ENCODE results near the gene TTL. TPM values are rescaled to one million over a fixed set of nuclear protein-coding genes. Genes with fewer than 3 reads are reported as not detected.
"Not testable (repeated sequence)": the region's sequence is repeated elsewhere in the genome, so short reads cannot be mapped to it uniquely, and the experiment has no call there.

TTL gene
- total RNA-seq, 3 donors from 2014 or later: 13.4 to 32.2 (median 20.3) TPM

DNA sequence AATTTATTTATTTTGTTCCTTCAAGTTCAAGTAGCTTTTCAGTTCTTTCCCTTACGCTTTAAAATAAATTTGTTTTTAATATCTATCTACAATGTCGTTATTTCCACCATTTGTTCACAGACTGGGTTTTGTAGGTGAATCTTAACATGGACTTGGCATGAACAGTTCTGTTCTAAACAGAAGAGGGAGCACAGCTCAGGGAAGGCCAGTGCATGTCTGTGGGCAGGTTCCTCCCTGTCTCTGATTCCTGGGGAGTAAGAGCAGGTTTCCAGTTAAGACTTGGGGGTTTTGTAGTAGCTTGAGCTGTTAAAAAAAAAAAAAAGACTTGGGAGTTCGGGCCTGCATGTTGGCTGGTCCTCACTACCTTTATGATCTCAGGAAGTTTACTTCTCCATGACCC lies 11.1 kb downstream of the TTL start:
- intact Hi-C loops (cut with DNase I, micrococcal nuclease): no loop called here
- H3K4me1 ChIP-seq (ENCODE audit: low read depth): no peaks in the 10 kb centered on the region
- no peak overlapping the region for H3K4me3 ChIP-seq
- no peaks in the 10 kb centered on the region for H3K9me3 ChIP-seq
- H3K36me3 ChIP-seq (ENCODE audit: low read depth): no peaks in the 10 kb centered on the region
- no peak for ATAC-seq
- no peak for DNase-seq
- TF ChIP-seq, protein P1, sequence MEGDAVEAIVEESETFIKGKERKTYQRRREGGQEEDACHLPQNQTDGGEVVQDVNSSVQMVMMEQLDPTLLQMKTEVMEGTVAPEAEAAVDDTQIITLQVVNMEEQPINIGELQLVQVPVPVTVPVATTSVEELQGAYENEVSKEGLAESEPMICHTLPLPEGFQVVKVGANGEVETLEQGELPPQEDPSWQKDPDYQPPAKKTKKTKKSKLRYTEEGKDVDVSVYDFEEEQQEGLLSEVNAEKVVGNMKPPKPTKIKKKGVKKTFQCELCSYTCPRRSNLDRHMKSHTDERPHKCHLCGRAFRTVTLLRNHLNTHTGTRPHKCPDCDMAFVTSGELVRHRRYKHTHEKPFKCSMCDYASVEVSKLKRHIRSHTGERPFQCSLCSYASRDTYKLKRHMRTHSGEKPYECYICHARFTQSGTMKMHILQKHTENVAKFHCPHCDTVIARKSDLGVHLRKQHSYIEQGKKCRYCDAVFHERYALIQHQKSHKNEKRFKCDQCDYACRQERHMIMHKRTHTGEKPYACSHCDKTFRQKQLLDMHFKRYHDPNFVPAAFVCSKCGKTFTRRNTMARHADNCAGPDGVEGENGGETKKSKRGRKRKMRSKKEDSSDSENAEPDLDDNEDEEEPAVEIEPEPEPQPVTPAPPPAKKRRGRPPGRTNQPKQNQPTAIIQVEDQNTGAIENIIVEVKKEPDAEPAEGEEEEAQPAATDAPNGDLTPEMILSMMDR (IDR thresholded peaks at IDR 0.05): no peak

DNA sequence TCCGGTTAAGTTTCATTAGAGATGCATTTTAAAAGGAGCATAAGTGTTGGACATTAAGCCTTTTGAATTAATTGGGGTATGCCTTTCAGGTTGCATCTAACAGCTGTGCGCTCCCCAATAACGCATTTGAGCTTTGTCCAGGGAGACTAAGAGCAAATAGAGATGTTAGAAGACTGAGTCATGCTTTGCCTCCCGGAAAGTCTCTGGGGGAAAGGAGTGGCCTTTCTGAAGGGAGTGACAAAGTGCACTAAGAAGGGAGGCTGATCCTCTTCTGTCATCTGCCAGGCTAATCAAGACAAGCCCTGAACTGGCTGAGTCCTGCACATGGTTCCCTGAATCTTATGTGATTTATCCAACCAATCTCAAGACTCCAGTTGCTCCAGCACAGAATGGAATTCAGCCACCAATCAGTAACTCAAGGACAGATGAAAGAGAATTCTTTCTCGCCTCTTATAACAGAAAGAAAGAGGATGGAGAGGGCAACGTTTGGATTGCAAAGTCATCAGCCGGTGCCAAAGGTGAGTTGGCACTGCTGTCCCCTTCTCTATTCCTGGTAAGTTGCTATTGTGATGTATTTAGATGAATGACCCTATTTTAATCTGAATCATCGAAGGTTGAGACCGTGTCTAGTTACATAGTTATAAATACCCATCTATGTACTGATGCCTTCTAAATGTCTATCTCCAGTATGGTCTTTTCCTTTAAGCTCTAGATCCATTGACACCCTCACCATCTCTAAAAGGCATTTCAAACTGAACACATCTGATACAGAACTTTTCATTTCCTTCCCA lies 12.1 kb downstream of the TTL start:
- peak; percentile 96 for ATAC-seq
- intact Hi-C loops (cut with DNase I, micrococcal nuclease): no loop called here
- TF ChIP-seq, protein P1 (IDR thresholded peaks at IDR 0.05): no peak
- Histone ChIP-seq H3K4me3 (no peak overlapping the region), H3K9me3 (no peaks in the 10 kb centered on the region), H3K36me3 (ENCODE audit: low read depth) (no peaks in the 10 kb centered on the region), H3K4me1 (ENCODE audit: low read depth) (no peaks in the 10 kb centered on the region)
- no peak for DNase-seq

DNA sequence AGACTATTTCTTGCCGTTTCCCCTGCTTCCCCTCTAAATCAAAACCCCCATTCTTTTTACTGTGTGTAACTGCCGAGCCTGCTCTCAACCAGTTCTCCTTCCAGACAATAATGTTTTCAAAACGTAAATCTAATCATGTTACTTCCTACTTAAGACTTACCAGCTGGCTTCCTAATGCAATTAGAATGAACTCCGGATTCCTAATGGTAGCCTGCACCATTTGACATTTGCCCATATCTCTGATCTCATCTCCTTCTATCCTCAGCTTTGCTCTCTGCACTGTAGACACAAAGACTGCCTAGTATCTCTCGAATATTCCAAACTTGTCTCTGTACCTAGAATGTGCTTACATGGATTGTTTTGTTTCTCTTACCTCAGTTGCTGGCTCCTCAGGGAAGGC lies 12.9 kb downstream of the TTL start:
- Histone ChIP-seq H3K9me3 (no peaks in the 10 kb centered on the region), H3K4me3 (no peak overlapping the region), H3K36me3 (ENCODE audit: low read depth) (no peaks in the 10 kb centered on the region), H3K4me1 (ENCODE audit: low read depth) (no peaks in the 10 kb centered on the region)
- no peak for DNase-seq
- intact Hi-C loops (cut with DNase I, micrococcal nuclease): no loop called here
- TF ChIP-seq, protein P1 (IDR thresholded peaks at IDR 0.05): no peak
- no peak for ATAC-seq

DNA sequence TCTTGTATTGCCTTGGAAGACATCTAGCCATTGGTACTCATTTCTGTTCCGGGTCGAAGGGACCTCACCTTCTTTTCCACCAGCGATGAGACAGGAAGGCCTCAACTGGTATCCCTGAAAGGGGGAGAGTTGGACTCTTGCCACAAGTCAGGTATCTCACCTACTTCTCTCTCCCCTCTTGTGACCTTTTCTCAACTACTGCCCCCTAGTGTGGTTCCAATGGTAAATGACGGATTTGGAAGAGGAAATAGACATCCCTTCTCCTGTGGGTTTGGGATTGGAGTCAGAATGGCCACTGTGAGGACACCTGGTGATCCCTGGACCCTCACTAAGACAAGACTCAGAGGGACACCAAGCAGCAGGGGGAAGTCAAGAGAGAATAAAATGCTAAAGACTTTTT lies 13.9 kb downstream of the TTL start:
- H3K36me3 ChIP-seq (ENCODE audit: low read depth); H3K4me1 ChIP-seq (ENCODE audit: low read depth); H3K4me3 ChIP-seq; DNase-seq; H3K9me3 ChIP-seq; intact Hi-C loops (cut with DNase I, micrococcal nuclease); ATAC-seq: not testable (repeated sequence)

DNA sequence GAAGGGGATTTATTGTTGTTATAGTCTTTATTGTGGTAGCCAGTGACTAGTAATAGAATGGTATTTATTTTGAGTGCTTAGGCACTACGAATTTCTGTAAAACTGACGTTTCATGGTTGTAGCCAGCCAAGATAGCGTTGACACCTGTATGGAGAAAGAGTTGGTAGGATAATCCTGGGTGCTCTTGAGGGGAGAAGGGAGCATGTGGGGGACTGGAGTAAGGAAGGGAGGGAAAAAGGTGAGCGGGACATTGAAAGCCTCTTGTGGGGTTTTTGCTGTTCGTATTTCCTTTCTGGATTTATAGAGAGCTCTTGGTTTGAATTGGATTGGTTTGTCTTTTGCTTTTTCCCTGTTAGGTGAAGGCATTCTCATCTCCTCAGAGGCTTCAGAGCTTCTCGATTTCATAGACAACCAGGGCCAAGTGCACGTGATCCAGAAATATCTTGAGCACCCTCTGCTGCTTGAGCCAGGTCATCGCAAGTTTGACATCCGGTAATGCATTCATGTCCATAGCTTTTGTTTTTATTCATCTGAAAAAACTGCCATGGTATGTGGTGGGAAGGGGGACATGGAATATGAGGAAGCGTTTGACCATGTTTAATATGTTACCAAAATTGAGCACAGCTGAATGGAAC lies 19.0 kb downstream of the TTL start:
- H3K4me1 ChIP-seq (ENCODE audit: low read depth); H3K9me3 ChIP-seq; H3K36me3 ChIP-seq (ENCODE audit: low read depth); H3K4me3 ChIP-seq; intact Hi-C loops (cut with DNase I, micrococcal nuclease): not testable (repeated sequence)
- ATAC-seq (peak; percentile 87), DNase-seq (peak in 2 of 3 donors; percentile 45 to 70)

DNA sequence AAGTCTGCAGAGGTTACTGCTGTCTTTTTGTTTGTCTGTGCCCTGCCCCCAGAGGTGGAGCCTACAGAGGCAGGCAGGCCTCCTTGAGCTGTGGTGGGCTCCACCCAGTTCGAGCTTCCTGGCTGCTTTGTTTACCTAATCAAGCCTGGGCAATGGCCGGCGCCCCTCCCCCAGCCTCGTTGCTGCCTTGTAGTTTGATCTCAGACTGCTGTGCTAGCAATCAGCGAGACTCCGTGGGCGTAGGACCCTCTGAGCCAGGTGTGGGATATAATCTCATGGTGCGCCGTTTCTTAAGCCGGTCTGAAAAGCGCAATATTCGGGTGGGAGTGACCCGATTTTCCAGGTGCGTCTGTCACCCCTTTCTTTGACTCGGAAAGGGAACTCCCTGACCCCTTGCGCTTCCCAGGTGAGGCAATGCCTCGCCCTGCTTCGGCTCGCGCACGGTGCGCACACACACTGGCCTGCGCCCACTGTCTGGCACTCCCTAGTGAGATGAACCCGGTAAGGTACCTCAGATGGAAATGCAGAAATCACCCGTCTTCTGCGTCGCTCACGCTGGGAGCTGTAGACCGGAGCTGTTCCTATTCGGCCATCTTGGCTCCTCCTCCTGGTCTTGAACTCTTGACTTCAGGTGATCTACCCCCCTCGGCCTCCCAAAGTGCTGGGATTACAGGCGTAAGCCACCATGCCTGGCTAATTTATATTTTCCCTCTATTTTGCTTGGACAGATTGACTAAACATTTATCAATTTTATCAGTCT lies 27.5 kb downstream of the TTL start:
- intact Hi-C loops (cut with DNase I, micrococcal nuclease); H3K9me3 ChIP-seq; H3K4me1 ChIP-seq (ENCODE audit: low read depth); H3K4me3 ChIP-seq; ATAC-seq; H3K36me3 ChIP-seq (ENCODE audit: low read depth): not testable (repeated sequence)
- peak in 1 of 3 donors; percentile 16 for DNase-seq

DNA sequence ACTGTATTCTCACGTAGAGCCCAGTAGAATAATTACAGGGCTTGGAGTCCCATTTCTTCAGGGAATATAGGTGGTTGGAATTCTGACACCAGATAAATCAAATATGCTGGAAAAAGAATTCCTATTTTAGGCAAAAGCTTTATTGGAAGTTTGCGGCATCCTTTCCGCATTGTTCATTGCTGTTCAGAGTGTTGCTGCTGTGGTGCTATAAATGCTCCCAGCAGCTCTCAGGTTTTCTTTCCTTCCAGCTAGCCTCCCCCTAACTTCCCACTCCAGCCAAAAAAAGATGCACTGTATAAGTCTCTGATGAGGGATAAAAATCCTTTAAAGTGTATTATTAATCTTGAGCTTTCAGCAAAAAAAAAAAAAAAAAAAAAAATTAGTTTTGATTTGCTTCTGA lies 34.8 kb downstream of the TTL start:
- ATAC-seq (no peak), DNase-seq (no peak)
- Histone ChIP-seq H3K4me1 (ENCODE audit: low read depth) (no peaks in the 10 kb centered on the region), H3K9me3 (no peaks in the 10 kb centered on the region), H3K4me3 (no peak overlapping the region), H3K36me3 (ENCODE audit: low read depth) (no peaks in the 10 kb centered on the region)
- TF ChIP-seq, protein P1 (IDR thresholded peaks at IDR 0.05): no peak
- intact Hi-C loops (cut with DNase I, micrococcal nuclease): no loop called here

Measured in mucosa of descending colon (tissue), 3 donors.